Measurements from ENCODE around the gene VAT1L. TPM values are rescaled to one million over a fixed set of nuclear protein-coding genes. Genes with fewer than 3 reads are reported as not detected.

The VAT1L gene
- total RNA-seq: 0.67 and 1.1 TPM in 2 replicates
- long read RNA-seq, partial matches to known transcripts: 1 of 1 reads
- long read RNA-seq, other reads (novel, unspliced or antisense): 0 of 1 reads

- peaks cover 63% of the 10 kb centered on the region for H3K27me3 Mint-ChIP-seq
Measured at GRCh38 chr16:77788181-77789084, at the start of gene VAT1L. Gene VAT1L, plus strand, starts transcription at chr16:77788564. Its CDS starts 119 bp downstream, at chr16:77788683.

GRCh38 chr16:77738706-77739558 is 49.4 kb upstream of the VAT1L start:
- H3K27ac Mint-ChIP-seq: no peak overlapping the region
- H3K4me1 Mint-ChIP-seq (ENCODE audit: low read depth): no peaks in the 10 kb centered on the region
- H3K4me3 Mint-ChIP-seq (ENCODE audit: low read depth): no peak overlapping the region
- peaks cover 3% of the 10 kb centered on the region for H3K36me3 Mint-ChIP-seq (ENCODE audit: insufficient read depth)
- no peaks in the 10 kb centered on the region for H3K27me3 Mint-ChIP-seq
- DNase-seq (ENCODE audit: low spot score, unreplicated experiment): no peak
- H3K9me3 Mint-ChIP-seq (ENCODE audit: low read depth): peaks cover 9% of the 10 kb centered on the region
- TF ChIP-seq, protein P1, sequence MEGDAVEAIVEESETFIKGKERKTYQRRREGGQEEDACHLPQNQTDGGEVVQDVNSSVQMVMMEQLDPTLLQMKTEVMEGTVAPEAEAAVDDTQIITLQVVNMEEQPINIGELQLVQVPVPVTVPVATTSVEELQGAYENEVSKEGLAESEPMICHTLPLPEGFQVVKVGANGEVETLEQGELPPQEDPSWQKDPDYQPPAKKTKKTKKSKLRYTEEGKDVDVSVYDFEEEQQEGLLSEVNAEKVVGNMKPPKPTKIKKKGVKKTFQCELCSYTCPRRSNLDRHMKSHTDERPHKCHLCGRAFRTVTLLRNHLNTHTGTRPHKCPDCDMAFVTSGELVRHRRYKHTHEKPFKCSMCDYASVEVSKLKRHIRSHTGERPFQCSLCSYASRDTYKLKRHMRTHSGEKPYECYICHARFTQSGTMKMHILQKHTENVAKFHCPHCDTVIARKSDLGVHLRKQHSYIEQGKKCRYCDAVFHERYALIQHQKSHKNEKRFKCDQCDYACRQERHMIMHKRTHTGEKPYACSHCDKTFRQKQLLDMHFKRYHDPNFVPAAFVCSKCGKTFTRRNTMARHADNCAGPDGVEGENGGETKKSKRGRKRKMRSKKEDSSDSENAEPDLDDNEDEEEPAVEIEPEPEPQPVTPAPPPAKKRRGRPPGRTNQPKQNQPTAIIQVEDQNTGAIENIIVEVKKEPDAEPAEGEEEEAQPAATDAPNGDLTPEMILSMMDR (IDR thresholded peaks at IDR 0.05; ENCODE audit: unreplicated experiment): no peak

More at GRCh38 chr16:77788181-77789084, at the start of gene VAT1L:
- H3K27ac Mint-ChIP-seq: no peak within 1 kb of the TSS
- TF ChIP-seq, protein P1 (IDR thresholded peaks at IDR 0.05; ENCODE audit: unreplicated experiment): no peak
- peaks cover 3% of the 10 kb centered on the region for H3K9me3 Mint-ChIP-seq (ENCODE audit: low read depth)
- DNase-seq (ENCODE audit: low spot score, unreplicated experiment): no peak
- H3K36me3 Mint-ChIP-seq (ENCODE audit: insufficient read depth): no peaks in the 10 kb centered on the region
- H3K4me3 Mint-ChIP-seq (ENCODE audit: low read depth): peak within 1 kb of the TSS; percentile 85
- H3K4me1 Mint-ChIP-seq (ENCODE audit: low read depth): peaks cover 15% of the 10 kb centered on the region

DNA sequence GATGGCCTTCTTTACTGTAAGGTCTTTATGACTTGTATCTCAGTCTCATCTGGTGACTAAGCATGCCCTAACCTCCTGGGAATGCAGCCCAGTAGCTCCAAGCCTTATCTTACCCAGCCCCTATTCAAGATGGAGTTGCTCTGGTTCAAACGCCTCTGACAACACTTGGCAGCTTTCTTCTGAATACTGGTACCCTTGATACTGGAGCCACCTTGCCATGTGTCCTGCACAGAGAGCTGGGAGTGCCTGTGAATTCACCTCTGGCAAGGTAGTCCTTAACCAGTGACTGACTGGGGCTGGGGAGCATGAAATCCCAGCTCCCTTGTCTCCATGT is 48.8 kb upstream of the VAT1L start:
- Mint-ChIP-seq H3K9me3 (ENCODE audit: low read depth) (peaks cover 8% of the 10 kb centered on the region), H3K36me3 (ENCODE audit: insufficient read depth) (peaks cover under 1% of the 10 kb centered on the region), H3K27me3 (no peaks in the 10 kb centered on the region), H3K4me1 (ENCODE audit: low read depth) (no peaks in the 10 kb centered on the region), H3K4me3 (ENCODE audit: low read depth) (no peak overlapping the region), H3K27ac (no peak overlapping the region)
- TF ChIP-seq, protein P1 (IDR thresholded peaks at IDR 0.05; ENCODE audit: unreplicated experiment): no peak
- DNase-seq (ENCODE audit: low spot score, unreplicated experiment): no peak

- Mint-ChIP-seq H3K36me3 (ENCODE audit: insufficient read depth) (no peaks in the 10 kb centered on the region), H3K27ac (no peak overlapping the region), H3K9me3 (ENCODE audit: low read depth) (no peaks in the 10 kb centered on the region), H3K4me3 (ENCODE audit: low read depth) (no peak overlapping the region), H3K4me1 (ENCODE audit: low read depth) (no peaks in the 10 kb centered on the region), H3K27me3 (peaks cover 2% of the 10 kb centered on the region)
- no peak for DNase-seq (ENCODE audit: low spot score, unreplicated experiment)
- TF ChIP-seq, protein P1 (IDR thresholded peaks at IDR 0.05; ENCODE audit: unreplicated experiment): no peak
Measured at GRCh38 chr16:77744141-77744540, 44.2 kb upstream of the VAT1L start.

GRCh38 chr16:77745972-77746371 is 42.4 kb upstream of the VAT1L start:
- Mint-ChIP-seq H3K36me3 (ENCODE audit: insufficient read depth) (no peaks in the 10 kb centered on the region), H3K4me3 (ENCODE audit: low read depth) (no peak overlapping the region), H3K9me3 (ENCODE audit: low read depth) (no peaks in the 10 kb centered on the region), H3K27ac (no peak overlapping the region), H3K27me3 (peaks cover 2% of the 10 kb centered on the region), H3K4me1 (ENCODE audit: low read depth) (no peaks in the 10 kb centered on the region)
- no peak for DNase-seq (ENCODE audit: low spot score, unreplicated experiment)
- TF ChIP-seq, protein P1 (IDR thresholded peaks at IDR 0.05; ENCODE audit: unreplicated experiment): no peak
